Aorta (tissue), 5 donors: Measurements from ENCODE around the gene RHNO1. TPM values are rescaled to one million over a fixed set of nuclear protein-coding genes. Genes with fewer than 3 reads are reported as not detected.

Experiments
- ATAC-seq: fragments of 200-7000 bp; cut with Tn5 transposase; one replicate; pipeline ENCODE4 v1.9.1; 2022; ENCODE audit warnings: moderate library complexity; ENCODE audit not compliant: low FRiP score
- DNase-seq, 2 donors: peaks; one replicate each; pipeline ENCODE4 v3.0.0-alpha.2; 2020
- H3K27ac ChIP-seq, 2 donors: one replicate each; pipeline ENCODE4 v1.5.1; 2013; ENCODE audit warnings: low read length in 2 of 2, mild to moderate bottlenecking in 2 of 2, moderate library complexity in 2 of 2, control low read depth in 1 of 2, inconsistent platforms in 1 of 2, low read depth in 1 of 2
- H3K27me3 ChIP-seq, 2 donors: one replicate each; pipeline ENCODE4 v1.6.1; 2013; ENCODE audit warnings: control low read depth in 1 of 2, low read length in 1 of 2, mild to moderate bottlenecking in 1 of 2, moderate library complexity in 1 of 2; ENCODE audit not compliant: insufficient read depth in 2 of 2, control insufficient read depth in 1 of 2
- H3K36me3 ChIP-seq, 2 donors: one replicate each; pipeline ENCODE4 v1.6.1; 2013; ENCODE audit warnings: control low read depth in 1 of 2, low read length in 1 of 2, mild to moderate bottlenecking in 1 of 2; ENCODE audit not compliant: insufficient read depth in 2 of 2, control insufficient read depth in 1 of 2
- H3K4me1 ChIP-seq, 2 donors: one replicate each; pipeline ENCODE4 v1.6.1; 2013; ENCODE audit warnings: low read length in 2 of 2, control low read depth in 1 of 2, mild to moderate bottlenecking in 1 of 2, moderate library complexity in 1 of 2; ENCODE audit not compliant: insufficient read depth in 2 of 2, control insufficient read depth in 1 of 2
- H3K4me3 ChIP-seq, 2 donors: one replicate each; pipeline ENCODE4 v1.5.1; 2013; ENCODE audit warnings: low read length in 2 of 2, control low read depth in 1 of 2, mild to moderate bottlenecking in 1 of 2
- H3K9me3 ChIP-seq: one replicate; pipeline ENCODE4 v1.6.1; 2013; ENCODE audit warnings: mild to moderate bottlenecking, low read length; ENCODE audit not compliant: control insufficient read depth
- WGBS, 2 donors: extraction: QIAGEN DNeasy Blood & Tissue Kit; methylation state at CpG; one replicate each; pipeline ENCODE4 v1.1.7; 2013; 5-methylcytosine and 5-hydroxymethylcytosine counted together
- intact Hi-C, 2 donors: fragments of 100-400 bp; cut with DNase I; formaldehyde crosslinking; loops; one replicate each; pipeline versions ENCODE4 v1.14.2 to v1.15.0; 2022
- polyA plus RNA-seq, 2 donors: library from polyadenylated mRNA; stranded (reverse); fragments of 200-250 nt; gene quantifications; one replicate each; pipeline ENCODE4 v1.2.3, GENCODE V29; 2013
- total RNA-seq, 2 donors: library from RNA; stranded (reverse); fragmentation: NEBNext Ultra II Directional; extraction: Animal tissue kit (Norgen Biotek cat#: 25700); gene quantifications; one replicate each; pipeline ENCODE4 v1.2.1, GENCODE V29; 2021
- donor health status: healthy with polysubstance abuse.
- donor health status: Bipolar disorder and iron deficiency.
- donor health status: DM: no; HTN: no; CAD: no.
- donor health status: DM: no; HTN: no; CAD: no.
- donor health status: DM: yes; HTN: yes; CAD: no.

The RHNO1 gene
- total and polyA plus RNA-seq, 4 donors = 5.0 to 12.5 (median 9.7) TPM

- no peaks in the 10 kb centered on the region for H3K4me1 ChIP-seq
- H3K4me3 ChIP-seq = peak within 1 kb of the TSS; percentile 63 to 65
- no peaks in the 10 kb centered on the region for H3K27me3 ChIP-seq
- H3K9me3 ChIP-seq = no peaks in the 10 kb centered on the region
- WGBS, 2 donors = 0% methylated on average over 81 to 83 of the region's 83 CpGs
- ATAC-seq = peak; percentile 98
- intact Hi-C loops = loop anchor here in 1 of 2 donors (5.0 kb wide), 1 partner anchor 78 kb away; the partner anchor contains the start of gene ITFG2
- H3K27ac ChIP-seq = peak within 1 kb of the TSS; percentile 73 to 87
- DNase-seq = peak; percentile 99 to 100
- H3K36me3 ChIP-seq = no peaks in the 10 kb centered on the region
These were observed 13.6 kb downstream of the RHNO1 start, which contains the start of gene TULP3 for GRCh38 chr12:2890388-2891239. TULP3 (plus strand) TSS chr12:2890891; CDS start chr12:2890948, 57 bp downstream.

DNA sequence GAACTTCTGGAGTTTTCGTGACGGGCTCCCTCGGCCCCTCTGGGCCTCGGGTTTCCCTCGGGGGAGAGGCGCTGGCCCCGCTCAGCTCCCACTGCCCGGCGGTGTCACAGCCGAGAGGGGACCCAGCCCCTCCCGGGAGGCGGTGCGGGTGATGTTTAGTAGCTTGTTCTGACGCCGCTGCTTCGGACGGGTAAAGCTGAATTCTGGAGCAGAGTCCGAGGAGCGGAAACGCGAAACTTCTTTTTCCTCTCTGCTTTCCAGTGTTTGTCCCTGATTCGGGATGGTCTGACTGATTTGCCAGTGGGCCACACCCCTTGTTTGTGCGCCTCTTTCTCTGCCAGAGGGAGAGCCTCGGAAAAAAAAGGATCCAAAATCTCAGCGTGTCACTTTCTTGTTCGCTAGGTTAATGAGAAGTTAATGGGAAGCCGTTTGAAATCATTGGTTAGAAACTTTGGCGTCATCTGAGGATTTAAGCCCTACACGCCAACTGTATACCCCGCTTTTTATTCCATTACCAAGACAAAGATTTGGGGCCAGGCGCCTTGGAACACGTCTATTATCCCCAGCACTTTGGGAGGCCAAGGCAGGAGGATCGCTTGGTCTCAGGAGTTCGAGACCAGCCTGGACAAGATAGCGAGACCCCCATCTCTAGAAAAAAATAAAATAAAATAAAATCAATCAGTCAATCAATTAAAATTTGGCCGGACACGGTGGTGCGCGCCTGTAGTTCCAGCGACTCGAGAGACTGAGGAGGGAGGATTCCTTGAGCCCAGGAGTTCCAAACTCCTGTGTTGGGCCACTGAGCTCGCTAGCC is 14.4 kb downstream of the RHNO1 start:
- Histone ChIP-seq H3K4me3 (peak overlapping the region; percentile 63 to 65), H3K36me3 (no peaks in the 10 kb centered on the region), H3K27ac (peak overlapping the region; percentile 73 to 87), H3K9me3 (no peaks in the 10 kb centered on the region), H3K27me3 (no peaks in the 10 kb centered on the region), H3K4me1 (no peaks in the 10 kb centered on the region)
- DNase-seq (peak; percentile 77 to 88), ATAC-seq (peak; percentile 64)
- intact Hi-C loops = loop anchor here in 1 of 2 donors (5.0 kb wide), 1 partner anchor 79 kb away; the partner anchor contains the start of gene ITFG2
- WGBS, 2 donors = 19% methylated on average over 42 of the region's 42 CpGs

DNA sequence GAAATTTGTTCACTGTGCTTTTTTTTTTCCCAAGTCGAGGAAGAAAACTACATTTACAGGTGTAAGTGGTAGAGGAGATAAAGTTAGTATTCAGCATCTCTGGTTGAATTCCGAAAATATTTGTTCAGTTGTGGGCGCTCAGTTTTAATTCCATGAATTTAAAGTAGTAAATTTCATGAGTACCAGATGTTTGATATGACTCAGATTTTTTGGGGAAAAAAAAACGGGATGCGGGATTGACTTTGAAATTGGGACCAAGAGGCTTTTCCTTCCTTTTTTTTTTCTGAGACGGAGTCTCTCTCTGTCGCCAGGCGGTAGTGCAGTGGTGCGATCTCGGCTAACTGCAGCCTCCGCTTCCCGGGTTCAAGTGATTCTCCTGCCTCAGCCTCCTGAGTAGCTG is 15.2 kb downstream of the RHNO1 start:
- peak overlapping the region in 1 of 2 donors; percentile 65 for H3K4me3 ChIP-seq
- no peak overlapping the region for H3K27ac ChIP-seq
- no peaks in the 10 kb centered on the region for H3K4me1 ChIP-seq
- H3K36me3 ChIP-seq = no peaks in the 10 kb centered on the region
- H3K9me3 ChIP-seq = no peaks in the 10 kb centered on the region
- DNase-seq = no peak
- no peak for ATAC-seq
- H3K27me3 ChIP-seq = no peaks in the 10 kb centered on the region
- 76 to 78% methylated on average over 12 of the region's 12 CpGs for WGBS, 2 donors
- intact Hi-C loops = loop anchor here in 1 of 2 donors (5.0 kb wide), 1 partner anchor 80 kb away; the partner anchor contains the start of gene ITFG2

- H3K9me3 ChIP-seq = no peaks in the 10 kb centered on the region
- 59 to 61% methylated on average over 8 of the region's 8 CpGs for WGBS, 2 donors
- no peaks in the 10 kb centered on the region for H3K4me1 ChIP-seq
- DNase-seq (peak in 1 of 2 donors; percentile 53), ATAC-seq (no peak)
- H3K27ac ChIP-seq = no peak overlapping the region
- no peaks in the 10 kb centered on the region for H3K36me3 ChIP-seq
- no peak overlapping the region for H3K4me3 ChIP-seq
- intact Hi-C loops = loop anchor here in 1 of 2 donors (5.0 kb wide), 1 partner anchor 81 kb away; the partner anchor contains the start of gene ITFG2
- no peaks in the 10 kb centered on the region for H3K27me3 ChIP-seq
These were observed 16.0 kb downstream of the RHNO1 start for GRCh38 chr12:2893007-2893406.

DNA sequence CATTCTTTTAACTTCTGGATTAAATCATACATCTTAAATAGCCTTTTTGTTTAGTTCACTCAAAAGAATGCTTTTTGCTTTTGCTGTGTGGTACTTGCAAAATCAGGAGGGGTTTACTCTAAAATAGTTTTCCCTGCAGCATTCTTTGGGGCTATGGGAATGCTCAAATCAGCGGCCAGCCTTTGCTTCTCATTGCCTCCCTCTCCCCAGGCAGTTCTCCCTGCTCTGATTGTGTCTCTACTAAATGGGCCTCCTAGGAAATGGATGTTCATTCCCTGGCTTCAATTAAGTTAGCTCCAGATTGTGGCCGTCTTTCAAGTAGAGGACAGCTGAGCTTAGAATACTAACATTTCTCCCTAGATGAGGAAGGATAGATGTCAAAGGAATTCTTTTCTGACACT is 18.0 kb downstream of the RHNO1 start:
- no peaks in the 10 kb centered on the region for H3K4me1 ChIP-seq
- no peaks in the 10 kb centered on the region for H3K9me3 ChIP-seq
- no peaks in the 10 kb centered on the region for H3K36me3 ChIP-seq
- no peaks in the 10 kb centered on the region for H3K27me3 ChIP-seq
- H3K4me3 ChIP-seq = no peak overlapping the region
- ATAC-seq (no peak), DNase-seq (no peak)
- 17 to 39% methylated on average over 2 of the region's 2 CpGs for WGBS, 2 donors
- intact Hi-C loops = no loop called here
- no peak overlapping the region for H3K27ac ChIP-seq

DNA sequence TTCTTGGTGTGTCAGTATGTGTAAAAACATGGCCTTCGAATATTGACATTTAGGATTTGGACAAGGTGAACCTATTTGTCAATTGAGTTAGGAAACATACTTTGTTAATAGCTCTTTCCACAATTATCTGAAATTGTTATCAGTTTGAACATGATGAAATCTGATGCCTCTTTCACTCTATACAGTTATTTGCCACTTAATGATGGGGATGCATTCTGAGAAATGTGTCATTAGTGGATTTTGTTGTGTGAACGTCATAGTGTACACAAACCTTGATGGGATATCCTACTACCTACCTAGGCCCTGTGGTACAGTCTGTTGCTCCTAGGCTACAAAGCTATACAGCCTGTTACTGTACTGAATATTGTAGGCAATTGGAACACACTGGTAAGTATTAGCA is 18.5 kb downstream of the RHNO1 start:
- ATAC-seq (no peak), DNase-seq (no peak)
- no peaks in the 10 kb centered on the region for H3K9me3 ChIP-seq
- no peaks in the 10 kb centered on the region for H3K27me3 ChIP-seq
- WGBS, 2 donors = 79 to 81% methylated on average over 2 of the region's 2 CpGs
- intact Hi-C loops = no loop called here
- H3K27ac ChIP-seq = no peak overlapping the region
- no peak overlapping the region for H3K4me3 ChIP-seq
- no peaks in the 10 kb centered on the region for H3K4me1 ChIP-seq
- H3K36me3 ChIP-seq = no peaks in the 10 kb centered on the region

GRCh38 chr12:2897418-2897817 is 20.4 kb downstream of the RHNO1 start:
- WGBS, 2 donors = 94 to 97% methylated on average over 5 of the region's 5 CpGs
- DNase-seq (no peak), ATAC-seq (no peak)
- H3K27ac ChIP-seq = no peak overlapping the region
- no peak overlapping the region for H3K4me3 ChIP-seq
- no peaks in the 10 kb centered on the region for H3K9me3 ChIP-seq
- H3K27me3 ChIP-seq = no peaks in the 10 kb centered on the region
- H3K36me3 ChIP-seq = no peaks in the 10 kb centered on the region
- intact Hi-C loops = no loop called here
- H3K4me1 ChIP-seq = no peaks in the 10 kb centered on the region

GRCh38 chr12:2900642-2901041 is 23.6 kb downstream of the RHNO1 start:
- Histone ChIP-seq H3K27me3 (no peaks in the 10 kb centered on the region), H3K9me3 (no peaks in the 10 kb centered on the region), H3K27ac (no peak overlapping the region), H3K4me1 (no peaks in the 10 kb centered on the region), H3K36me3 (no peaks in the 10 kb centered on the region), H3K4me3 (no peak overlapping the region)
- ATAC-seq = no peak
- 91 to 93% methylated on average over 8 of the region's 8 CpGs for WGBS, 2 donors
- intact Hi-C loops = no loop called here
- DNase-seq = no peak
